Thyroid gland (tissue), 4 donors: ENCODE measurements around the gene UCHL1. TPM values are rescaled to one million over a fixed set of nuclear protein-coding genes. Genes with fewer than 3 reads are reported as not detected.

Source experiments
- DNase-seq, 2 donors: peaks; one replicate each; pipeline ENCODE4 v3.0.0-alpha.2; 2019
- H3K27ac ChIP-seq, 3 donors: fragments of 200-600 bp; sonication (generic); 1 replicate in 2 of 3; 2 replicates in 1 of 3; pipeline ENCODE4 v1.5.1; 2016 to 2019; ENCODE audit warnings: mild to moderate bottlenecking in 1 of 3, moderate library complexity in 1 of 3
- H3K27me3 ChIP-seq: fragments of 200-600 bp; sonication (generic); one replicate; pipeline ENCODE4 v1.5.1; 2019
- H3K36me3 ChIP-seq, 2 donors: fragments of 200-600 bp; sonication (generic); one replicate each; pipeline ENCODE4 v1.5.1; 2016 to 2019
- H3K4me1 ChIP-seq, 2 donors: fragments of 200-600 bp; sonication (generic); one replicate each; pipeline ENCODE4 v1.5.1; 2017 to 2019
- H3K4me3 ChIP-seq, 3 donors: fragments of 200-600 bp; sonication (generic); replicated peaks in 1 of 3; 1 replicate in 2 of 3; 2 replicates in 1 of 3; pipeline ENCODE4 v1.5.1; 2016; ENCODE audit warnings: mild to moderate bottlenecking in 1 of 3
- H3K9me3 ChIP-seq: fragments of 200-600 bp; sonication (generic); one replicate; pipeline ENCODE4 v1.5.1; 2017
- POLR2A ChIP-seq, 2 donors: fragments of 450-650 bp; IDR thresholded peaks; one replicate each; pipeline ENCODE4 v1.6.1; 2017; ENCODE audit warnings: antibody characterized with exemption in 2 of 2, mild to moderate bottlenecking in 2 of 2, moderate library complexity in 1 of 2
- WGBS, 2 donors: methylation state at CpG; one replicate each; pipeline ENCODE4 v1.1.5; 2017; 5-methylcytosine and 5-hydroxymethylcytosine counted together
- intact Hi-C: fragments of 100-400 bp; cut with DNase I; formaldehyde crosslinking; loops from one replicate; pipeline ENCODE4 v1.15.1; 2023
- total RNA-seq, 4 donors: library from RNA; depleted of rRNA; stranded (reverse); fragments of >200 nt; gene quantifications; one replicate each; pipeline ENCODE4 v1.2.3, GENCODE V29; 2016
- TF ChIP-seq, protein P1 (sequence below), 6 experiments: fragments of 200-600 bp in 3 of 6; fragments of 450-650 bp in 3 of 6; sonication (generic) in 3 of 6; IDR thresholded peaks; one replicate each; pipeline ENCODE4 v1.5.1; 2016 to 2019; ENCODE audit warnings: antibody characterized with exemption in 6 of 6, mild to moderate bottlenecking in 2 of 6, inconsistent platforms in 1 of 6, moderate library complexity in 1 of 6

UCHL1 gene
- total RNA-seq, 4 donors from 2014 or later: 28.2 to 245 (median 116) TPM

DNA sequence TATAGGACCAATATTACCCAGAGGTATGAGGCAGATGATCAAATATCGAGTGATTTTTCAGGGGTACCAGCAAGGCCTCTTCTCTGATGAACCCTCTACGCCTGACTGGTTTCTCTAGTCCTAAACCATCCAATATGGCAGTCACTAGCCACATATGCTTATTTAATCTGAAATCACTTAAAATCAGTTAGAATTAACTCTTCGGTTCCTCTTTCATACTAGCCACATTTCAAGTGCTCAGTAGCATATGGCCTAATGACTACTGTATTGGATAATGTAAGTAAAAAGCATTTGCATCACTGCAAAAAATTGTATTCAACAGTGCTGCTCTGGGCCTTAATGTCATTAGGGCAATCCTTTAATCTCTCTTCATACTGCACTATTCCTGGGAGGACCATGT is 38.0 kb upstream of the UCHL1 start:
- no peaks in the 10 kb centered on the region for H3K9me3 ChIP-seq
- WGBS, 2 donors: 82 to 89% methylated on average over 3 of the region's 3 CpGs
- H3K4me1 ChIP-seq: peaks cover 10 to 19% of the 10 kb centered on the region in 2 donors
- no peak for DNase-seq
- intact Hi-C loops: no loop called here
- H3K27ac ChIP-seq: peak overlapping the region in 1 of 3 donors; percentile 87
- H3K4me3 ChIP-seq: no peak overlapping the region
- no peaks in the 10 kb centered on the region for H3K27me3 ChIP-seq
- no peaks in the 10 kb centered on the region for H3K36me3 ChIP-seq
- TF ChIP-seq, protein P1, sequence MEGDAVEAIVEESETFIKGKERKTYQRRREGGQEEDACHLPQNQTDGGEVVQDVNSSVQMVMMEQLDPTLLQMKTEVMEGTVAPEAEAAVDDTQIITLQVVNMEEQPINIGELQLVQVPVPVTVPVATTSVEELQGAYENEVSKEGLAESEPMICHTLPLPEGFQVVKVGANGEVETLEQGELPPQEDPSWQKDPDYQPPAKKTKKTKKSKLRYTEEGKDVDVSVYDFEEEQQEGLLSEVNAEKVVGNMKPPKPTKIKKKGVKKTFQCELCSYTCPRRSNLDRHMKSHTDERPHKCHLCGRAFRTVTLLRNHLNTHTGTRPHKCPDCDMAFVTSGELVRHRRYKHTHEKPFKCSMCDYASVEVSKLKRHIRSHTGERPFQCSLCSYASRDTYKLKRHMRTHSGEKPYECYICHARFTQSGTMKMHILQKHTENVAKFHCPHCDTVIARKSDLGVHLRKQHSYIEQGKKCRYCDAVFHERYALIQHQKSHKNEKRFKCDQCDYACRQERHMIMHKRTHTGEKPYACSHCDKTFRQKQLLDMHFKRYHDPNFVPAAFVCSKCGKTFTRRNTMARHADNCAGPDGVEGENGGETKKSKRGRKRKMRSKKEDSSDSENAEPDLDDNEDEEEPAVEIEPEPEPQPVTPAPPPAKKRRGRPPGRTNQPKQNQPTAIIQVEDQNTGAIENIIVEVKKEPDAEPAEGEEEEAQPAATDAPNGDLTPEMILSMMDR (IDR thresholded peaks at IDR 0.05): no peak
- TF ChIP-seq POLR2A (IDR thresholded peaks at IDR 0.05): no peak

DNA sequence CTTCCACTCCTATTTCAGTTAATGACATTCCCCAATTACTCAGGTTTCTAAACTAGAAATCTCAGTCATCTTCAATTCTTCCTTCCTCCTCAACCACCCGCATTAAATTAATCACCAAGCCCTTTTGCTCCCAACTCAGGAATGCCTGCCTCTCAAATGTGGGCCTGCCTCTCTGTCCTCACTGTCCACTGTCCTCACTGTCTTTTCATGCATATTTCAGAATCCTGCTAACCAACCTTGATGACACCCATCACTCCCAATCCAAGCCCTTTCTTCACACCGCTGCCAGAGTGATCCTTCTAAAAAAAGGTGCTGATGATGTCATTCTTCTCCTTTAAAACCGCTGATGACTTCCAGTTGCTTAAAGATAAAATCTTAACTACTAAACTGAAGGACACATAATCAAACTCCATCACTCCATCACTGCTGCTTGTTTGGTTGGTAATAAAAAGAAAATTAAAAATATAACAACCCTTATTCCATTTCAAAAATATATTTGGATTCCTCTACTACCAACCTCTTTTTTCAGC is 37.2 kb upstream of the UCHL1 start:
- Histone ChIP-seq H3K9me3 (no peaks in the 10 kb centered on the region), H3K4me3 (no peak overlapping the region), H3K27me3 (no peaks in the 10 kb centered on the region), H3K27ac (no peak overlapping the region), H3K36me3 (no peaks in the 10 kb centered on the region), H3K4me1 (peaks cover 10 to 19% of the 10 kb centered on the region in 2 donors)
- DNase-seq: no peak
- TF ChIP-seq, protein P1 (IDR thresholded peaks at IDR 0.05): no peak
- TF ChIP-seq POLR2A (IDR thresholded peaks at IDR 0.05): no peak
- WGBS, 2 donors: 86 to 88% methylated on average over 3 of the region's 3 CpGs
- intact Hi-C loops: no loop called here

DNA sequence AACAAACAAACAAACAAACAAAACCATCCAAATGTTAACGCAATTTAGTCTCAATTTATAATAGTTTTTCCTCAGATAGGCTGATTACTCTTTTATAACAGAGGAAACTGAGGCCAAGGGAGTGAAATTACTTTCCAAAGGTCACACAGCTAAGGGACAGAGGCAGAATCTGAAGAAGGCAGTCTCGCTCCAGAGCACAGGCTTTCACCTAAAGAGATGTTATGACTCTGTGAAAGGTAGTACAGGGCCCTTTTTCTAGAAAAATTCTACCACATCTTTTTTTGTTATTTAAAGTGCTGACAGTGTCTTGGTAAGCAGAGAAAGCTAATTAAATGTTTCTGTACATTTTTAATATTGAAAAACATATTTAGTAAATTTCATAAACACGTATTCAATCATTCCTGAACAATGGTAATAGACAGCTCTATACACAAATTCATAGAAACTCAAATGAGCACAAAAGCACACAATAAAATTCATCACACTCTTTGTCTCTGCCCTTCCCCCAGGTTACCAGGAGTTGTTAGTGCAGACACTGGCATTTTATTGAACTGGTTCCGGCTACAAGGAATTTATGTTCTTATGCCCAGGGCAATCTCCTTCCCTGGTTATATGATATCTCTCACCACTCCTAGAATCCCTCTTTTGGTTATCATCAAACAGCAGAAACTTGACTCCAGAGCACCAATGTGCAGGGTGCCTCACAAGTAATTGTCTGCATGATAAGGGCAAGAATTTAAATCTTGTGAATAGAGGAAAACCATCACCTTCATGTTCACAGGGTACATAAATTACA is 34.7 kb upstream of the UCHL1 start:
- intact Hi-C loops: no loop called here
- H3K4me3 ChIP-seq: no peak overlapping the region
- no peaks in the 10 kb centered on the region for H3K27me3 ChIP-seq
- peaks cover 0 to 11% of the 10 kb centered on the region in 2 donors for H3K4me1 ChIP-seq
- DNase-seq: no peak
- TF ChIP-seq POLR2A (IDR thresholded peaks at IDR 0.05): no peak
- TF ChIP-seq, protein P1 (IDR thresholded peaks at IDR 0.05): no peak
- H3K27ac ChIP-seq: no peak overlapping the region
- H3K9me3 ChIP-seq: no peaks in the 10 kb centered on the region
- WGBS, 2 donors: 90 to 97% methylated on average over 4 of the region's 4 CpGs
- H3K36me3 ChIP-seq: no peaks in the 10 kb centered on the region

DNA sequence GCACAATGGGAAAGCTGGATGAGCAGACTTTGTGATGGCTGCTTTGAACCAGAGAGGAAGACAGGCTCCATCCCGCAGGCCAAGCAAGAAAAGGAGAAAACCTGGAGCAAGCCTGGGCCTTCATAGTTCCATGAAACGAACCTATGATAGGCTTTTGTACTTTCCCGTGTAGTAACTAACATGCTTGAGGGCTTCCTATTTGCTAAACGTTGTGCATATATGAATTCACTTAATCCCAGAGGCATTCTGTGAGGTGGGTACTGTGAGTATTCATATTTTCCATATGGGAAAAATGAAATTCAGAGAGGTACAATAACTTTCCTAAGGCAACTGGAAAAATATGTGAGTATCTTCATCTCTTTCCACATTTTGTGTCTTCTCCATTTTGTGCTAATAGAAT is 28.8 kb upstream of the UCHL1 start:
- TF ChIP-seq POLR2A (IDR thresholded peaks at IDR 0.05): no peak
- TF ChIP-seq, protein P1 (IDR thresholded peaks at IDR 0.05): no peak
- intact Hi-C loops: no loop called here
- H3K27ac ChIP-seq: no peak overlapping the region
- no peak overlapping the region for H3K4me3 ChIP-seq
- no peaks in the 10 kb centered on the region for H3K9me3 ChIP-seq
- 87 to 88% methylated on average over 4 of the region's 4 CpGs for WGBS, 2 donors
- H3K4me1 ChIP-seq: no peaks in the 10 kb centered on the region
- no peak for DNase-seq
- no peaks in the 10 kb centered on the region for H3K36me3 ChIP-seq
- H3K27me3 ChIP-seq: no peaks in the 10 kb centered on the region

DNA sequence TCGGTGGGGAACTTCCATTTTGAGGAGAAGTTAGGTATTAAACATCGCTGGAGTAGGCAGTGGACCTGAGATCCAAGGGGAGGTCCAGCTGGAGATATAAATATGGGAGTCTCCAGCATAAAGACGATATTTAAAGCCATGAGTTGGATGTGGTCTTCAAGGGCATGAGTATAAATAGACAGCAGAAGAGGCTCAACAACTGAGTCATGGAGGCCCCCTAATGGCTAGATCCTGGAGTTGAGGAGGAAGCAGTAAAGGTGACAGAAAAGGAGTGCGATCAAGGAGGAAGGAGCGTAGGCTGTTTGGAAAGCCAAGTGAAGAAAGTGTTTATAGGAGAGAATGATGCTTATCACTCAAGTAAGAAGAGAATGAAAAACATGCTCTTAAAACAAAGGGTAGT is 24.3 kb upstream of the UCHL1 start:
- Histone ChIP-seq H3K4me1 (no peaks in the 10 kb centered on the region), H3K27ac (no peak overlapping the region), H3K27me3 (no peaks in the 10 kb centered on the region), H3K4me3 (no peak overlapping the region), H3K9me3 (no peaks in the 10 kb centered on the region), H3K36me3 (no peaks in the 10 kb centered on the region)
- DNase-seq: no peak
- intact Hi-C loops: no loop called here
- TF ChIP-seq POLR2A (IDR thresholded peaks at IDR 0.05): no peak
- TF ChIP-seq, protein P1 (IDR thresholded peaks at IDR 0.05): no peak
- 55 to 68% methylated on average over 5 of the region's 5 CpGs for WGBS, 2 donors
